ENCODE data around the gene TMEM69.

GRCh38 chr1:45682942-45683341 is 5.0 kb upstream of the TMEM69 start:
- TF ChIP-seq REST (IDR thresholded peaks at IDR 0.05; ENCODE audit: unreplicated experiment): no peak
- no peak for TF ChIP-seq CTCF (conservative IDR thresholded peaks at IDR 0.05; ENCODE audit: low read depth in 2 of 2)
- no peak for TF ChIP-seq POLR2AphosphoS5 (IDR thresholded peaks at IDR 0.05; ENCODE audit: low read depth)
- no peak for TF ChIP-seq EZH2 (IDR thresholded peaks at IDR 0.05; ENCODE audit: low read depth, unreplicated experiment)
- no peak for TF ChIP-seq ZNF114 (CRISPR knock-in tag; IDR thresholded peaks at IDR 0.05)
- no peak for TF ChIP-seq EZH2phosphoT487 (IDR thresholded peaks at IDR 0.05; ENCODE audit: unreplicated experiment)
- TF ChIP-seq JUNB (IDR thresholded peaks at IDR 0.05; ENCODE audit: unreplicated experiment): no peak
- TF ChIP-seq STAT1 (IDR thresholded peaks at IDR 0.05; ENCODE audit: unreplicated experiment): no peak
- no peak for TF ChIP-seq CREB1 (CRISPR knock-in tag; IDR thresholded peaks at IDR 0.05; ENCODE audit: low read depth)
- TF ChIP-seq ETS1 (IDR thresholded peaks at IDR 0.05): no peak
- no peak for TF ChIP-seq NANOG (IDR thresholded peaks at IDR 0.05; ENCODE audit: borderline replicate concordance)
- TF ChIP-seq ZNF331 (CRISPR knock-in tag; IDR thresholded peaks at IDR 0.05; ENCODE audit: low read depth): no peak
